Neuronal stem cell (in vitro differentiated cells): Measurements from ENCODE around the gene SP6.
A peak's percentile ranks its signal among the peaks of the same experiment; 100 is the strongest.

Source experiments
- DNase-seq: peaks from one replicate; pipeline ENCODE4 v3.0.0-alpha.2; 2013; ENCODE audit warnings: low spot score
- H2AFZ ChIP-seq: one replicate; pipeline ENCODE4 v1.6.1; 2013; ENCODE audit warnings: mild to moderate bottlenecking, low read length, inconsistent platforms
- H2AK5ac ChIP-seq: 2 replicates; pipeline ENCODE4 v1.6.1; 2013; ENCODE audit warnings: low read depth, mild to moderate bottlenecking, inconsistent platforms, low read length, moderate library complexity, mixed read lengths
- H2BK120ac ChIP-seq: 2 replicates; pipeline ENCODE4 v1.6.1; 2013; ENCODE audit warnings: low read depth, mild to moderate bottlenecking, inconsistent platforms, low read length, moderate library complexity, mixed read lengths
- H2BK12ac ChIP-seq: one replicate; pipeline ENCODE4 v1.6.1; 2013; ENCODE audit warnings: low read length, inconsistent platforms
- H2BK15ac ChIP-seq: 2 replicates; pipeline ENCODE4 v1.6.1; 2013; ENCODE audit warnings: mild to moderate bottlenecking, low read length, inconsistent platforms, mixed read lengths
- H2BK5ac ChIP-seq: one replicate; pipeline ENCODE4 v1.6.1; 2013; ENCODE audit warnings: inconsistent platforms, mild to moderate bottlenecking, low read length, moderate library complexity
- H3K14ac ChIP-seq: one replicate; pipeline ENCODE4 v1.6.1; 2013; ENCODE audit warnings: low read length, inconsistent platforms
- H3K18ac ChIP-seq: 2 replicates; pipeline ENCODE4 v1.6.1; 2013; ENCODE audit warnings: low read length, inconsistent platforms
- H3K23ac ChIP-seq: 2 replicates; pipeline ENCODE4 v1.6.1; 2013; ENCODE audit warnings: low read depth, mild to moderate bottlenecking, mixed read lengths, low read length, inconsistent platforms; ENCODE audit not compliant: poor library complexity
- H3K27ac ChIP-seq: replicated peaks from 3 replicates; pipeline ENCODE4 v1.5.1; 2013; ENCODE audit warnings: low read length, inconsistent platforms
- H3K27me3 ChIP-seq, 3 experiments: 2 replicates each; pipeline ENCODE4 v1.6.1; 2013; ENCODE audit warnings: low read length in 3 of 3, mild to moderate bottlenecking in 2 of 3, inconsistent platforms in 1 of 3, low read depth in 1 of 3, mixed read lengths in 1 of 3, moderate library complexity in 1 of 3; ENCODE audit not compliant: control insufficient read depth in 3 of 3, insufficient read depth in 3 of 3
- H3K36me3 ChIP-seq, 2 donors: replicated peaks in 1 of 2; 2 replicates each; pipeline ENCODE4 v1.6.1; 2013; ENCODE audit warnings: low read length in 2 of 2; ENCODE audit not compliant: control insufficient read depth in 2 of 2, insufficient read depth in 2 of 2
- H3K4ac ChIP-seq: 2 replicates; pipeline ENCODE4 v1.6.1; 2013; ENCODE audit warnings: inconsistent platforms, mild to moderate bottlenecking, low read length, moderate library complexity
- H3K4me1 ChIP-seq, 2 donors: 1 replicate in 1 of 2; 2 replicates in 1 of 2; pipeline ENCODE4 v1.6.1; 2013; ENCODE audit warnings: low read length in 2 of 2, low read depth in 1 of 2; ENCODE audit not compliant: control insufficient read depth in 2 of 2, insufficient read depth in 1 of 2
- H3K4me2 ChIP-seq: one replicate; pipeline ENCODE4 v1.6.1; 2013; ENCODE audit warnings: mild to moderate bottlenecking, low read length, inconsistent platforms; ENCODE audit not compliant: insufficient read depth, poor library complexity, severe bottlenecking
- H3K4me3 ChIP-seq, 2 donors: 2 replicates each; pipeline ENCODE4 v1.5.1; 2013; ENCODE audit warnings: low read length in 2 of 2, mild to moderate bottlenecking in 2 of 2, inconsistent platforms in 1 of 2, moderate library complexity in 1 of 2
- H3K79me1 ChIP-seq: one replicate; pipeline ENCODE4 v1.6.1; 2013; ENCODE audit warnings: low read depth, mild to moderate bottlenecking, inconsistent platforms, low read length, moderate library complexity
- H3K9ac ChIP-seq: one replicate; pipeline ENCODE4 v1.6.1; 2013; ENCODE audit warnings: mild to moderate bottlenecking, low read depth, low read length, inconsistent platforms; ENCODE audit not compliant: poor library complexity
- H3K9me3 ChIP-seq, 2 donors: replicated peaks in 1 of 2; 2 replicates each; pipeline versions ENCODE3 to v1.6.1; 2013; ENCODE audit warnings: low read length in 2 of 2, mild to moderate bottlenecking in 2 of 2, inconsistent platforms in 1 of 2, low read depth in 1 of 2, mixed read lengths in 1 of 2, moderate library complexity in 1 of 2; ENCODE audit not compliant: control insufficient read depth in 2 of 2, insufficient read depth in 1 of 2
- H4K8ac ChIP-seq: one replicate; pipeline ENCODE4 v1.6.1; 2013; ENCODE audit warnings: low read depth, mild to moderate bottlenecking, inconsistent platforms, low read length, moderate library complexity
- H4K91ac ChIP-seq: one replicate; pipeline ENCODE4 v1.6.1; 2013; ENCODE audit warnings: low read length, low read depth, mild to moderate bottlenecking, inconsistent platforms; ENCODE audit not compliant: poor library complexity
- WGBS, 2 donors: extraction: QIAGEN DNeasy Blood & Tissue Kit; methylation state at CpG; one replicate each; pipeline ENCODE4 v1.1.7; 2013; ENCODE audit warnings: missing lambda C conversion rate in 2 of 2, mixed read lengths in 1 of 2; ENCODE audit not compliant: insufficient read length in 2 of 2, insufficient replicate concordance in 1 of 2; ENCODE audit errors: extremely low coverage in 2 of 2; 5-methylcytosine and 5-hydroxymethylcytosine counted together

The SP6 gene

GRCh38 chr17:47840001-47840741, 10.8 kb downstream of the SP6 start:
- peaks cover 13 to 23% of the 10 kb centered on the region in 2 donors for H3K36me3 ChIP-seq
- no peak overlapping the region for H3K27ac ChIP-seq
- no peaks in the 10 kb centered on the region for H3K9me3 ChIP-seq
- peak overlapping the region; percentile 91 for H2AK5ac ChIP-seq
- peak overlapping the region; percentile 88 for H2BK15ac ChIP-seq
- no peak for DNase-seq
- peaks cover 11 to 13% of the 10 kb centered on the region in 2 donors for H3K4me1 ChIP-seq
- peaks cover 11% of the 10 kb centered on the region for H3K79me1 ChIP-seq
- H3K4ac ChIP-seq = peak overlapping the region; percentile 4
- H3K14ac ChIP-seq = peak overlapping the region; percentile 98
- H3K9ac ChIP-seq = peak overlapping the region; percentile 94
- H2BK5ac ChIP-seq = no peak overlapping the region
- H2AFZ ChIP-seq = peak overlapping the region; percentile 94
- H2BK12ac ChIP-seq = no peak overlapping the region
- peak overlapping the region; percentile 90 for H3K4me2 ChIP-seq
- H2BK120ac ChIP-seq = peak overlapping the region; percentile 35
- H4K8ac ChIP-seq = peak overlapping the region; percentile 74
- WGBS, 2 donors = no CpG with 5 or more reads among the region's 17 CpGs
- peak overlapping the region; percentile 86 for H3K23ac ChIP-seq
- H3K4me3 ChIP-seq = peak overlapping the region; percentile 71 to 85
- peaks cover 0 to 18% (median 10%) of the 10 kb centered on the region in 3 experiments for H3K27me3 ChIP-seq
- peak overlapping the region; percentile 99 for H3K18ac ChIP-seq
- H4K91ac ChIP-seq = no peak overlapping the region

GRCh38 chr17:47839071-47839470, 11.9 kb downstream of the SP6 start:
- DNase-seq = no peak

GRCh38 chr17:47838636-47839035, 12.3 kb downstream of the SP6 start:
- Histone ChIP-seq H2AK5ac (peak overlapping the region; percentile 21), H2BK15ac (no peak overlapping the region), H2BK12ac (no peak overlapping the region), H2BK120ac (no peak overlapping the region), H3K79me1 (peaks cover 11% of the 10 kb centered on the region), H3K18ac (no peak overlapping the region), H3K4me3 (no peak overlapping the region), H4K8ac (no peak overlapping the region), H3K14ac (no peak overlapping the region), H3K27me3 (peaks cover 0 to 3% (median 0%) of the 10 kb centered on the region in 3 experiments), H3K9ac (peak overlapping the region; percentile 15), H3K4ac (no peak overlapping the region), H4K91ac (no peak overlapping the region), H3K36me3 (peaks cover 13 to 26% of the 10 kb centered on the region in 2 donors), H2AFZ (no peak overlapping the region), H3K4me1 (peaks cover 9 to 13% of the 10 kb centered on the region in 2 donors), H3K4me2 (no peak overlapping the region), H3K23ac (peak overlapping the region; percentile 49), H3K9me3 (no peaks in the 10 kb centered on the region), H2BK5ac (no peak overlapping the region), H3K27ac (no peak overlapping the region)
- no peak for DNase-seq
- WGBS, 2 donors = no CpG with 5 or more reads among the region's 13 CpGs

More at GRCh38 chr17:47839071-47839470, 11.9 kb downstream of the SP6 start:
- H3K4ac ChIP-seq = no peak overlapping the region
- peaks cover 0 to 7% (median under 1%) of the 10 kb centered on the region in 3 experiments for H3K27me3 ChIP-seq
- H3K27ac ChIP-seq = no peak overlapping the region
- H3K18ac ChIP-seq = no peak overlapping the region
- no peak overlapping the region for H3K4me3 ChIP-seq
- H4K8ac ChIP-seq = no peak overlapping the region
- H2BK5ac ChIP-seq = no peak overlapping the region
- H2AFZ ChIP-seq = no peak overlapping the region
- H2BK12ac ChIP-seq = no peak overlapping the region
- no peak overlapping the region for H2AK5ac ChIP-seq
- no peak overlapping the region for H2BK15ac ChIP-seq
- peaks cover 11% of the 10 kb centered on the region for H3K79me1 ChIP-seq
- peaks cover 9 to 13% of the 10 kb centered on the region in 2 donors for H3K4me1 ChIP-seq
- WGBS, 2 donors = no CpG with 5 or more reads among the region's 5 CpGs
- peak overlapping the region; percentile 18 for H3K9ac ChIP-seq
- H3K23ac ChIP-seq = no peak overlapping the region
- no peak overlapping the region for H2BK120ac ChIP-seq
- H3K36me3 ChIP-seq = peaks cover 13 to 26% of the 10 kb centered on the region in 2 donors
- no peak overlapping the region for H3K4me2 ChIP-seq
- H4K91ac ChIP-seq = no peak overlapping the region
- H3K14ac ChIP-seq = no peak overlapping the region
- no peaks in the 10 kb centered on the region for H3K9me3 ChIP-seq

GRCh38 chr17:47837401-47838039, 13.4 kb downstream of the SP6 start:
- Histone ChIP-seq H2BK5ac (no peak overlapping the region), H2AK5ac (no peak overlapping the region), H2BK15ac (no peak overlapping the region), H3K4me1 (peaks cover 6 to 9% of the 10 kb centered on the region in 2 donors), H3K79me1 (peaks cover 11% of the 10 kb centered on the region), H3K27ac (no peak overlapping the region), H2BK120ac (no peak overlapping the region), H3K36me3 (peaks cover 13 to 26% of the 10 kb centered on the region in 2 donors), H3K23ac (no peak overlapping the region), H3K4me3 (no peak overlapping the region), H3K18ac (no peak overlapping the region), H4K91ac (no peak overlapping the region), H4K8ac (no peak overlapping the region), H3K27me3 (no peaks in the 10 kb centered on the region), H2BK12ac (no peak overlapping the region), H3K9ac (no peak overlapping the region), H3K14ac (no peak overlapping the region), H2AFZ (no peak overlapping the region), H3K4ac (no peak overlapping the region), H3K4me2 (no peak overlapping the region), H3K9me3 (no peaks in the 10 kb centered on the region)
- no peak for DNase-seq
- WGBS, 2 donors = no CpG with 5 or more reads among the region's 13 CpGs
